Neural crest cell (in vitro differentiated cells): Measurements from ENCODE around the gene CUBN. TPM values are rescaled to one million over a fixed set of nuclear protein-coding genes. Genes with fewer than 3 reads are reported as not detected.

Experiments
- DNase-seq: peaks from one replicate; pipeline ENCODE4 v3.0.0; 2021; ENCODE audit warnings: low read depth, mixed read lengths, low spot score
- H3K27ac Mint-ChIP-seq: one replicate; pipeline ENCODE4 v1.8.0; 2021; ENCODE audit warnings: mild to moderate bottlenecking, mixed read lengths; ENCODE audit not compliant: unreplicated experiment
- H3K27me3 Mint-ChIP-seq: 2 replicates; pipeline ENCODE4 v1.8.0; 2021; ENCODE audit warnings: low read depth, mild to moderate bottlenecking, mixed read lengths
- H3K36me3 Mint-ChIP-seq: 2 replicates; pipeline ENCODE4 v1.8.0; 2021; ENCODE audit warnings: low read depth, mild to moderate bottlenecking, mixed read lengths
- H3K4me1 Mint-ChIP-seq: 2 replicates; pipeline ENCODE4 v1.8.0; 2021; ENCODE audit warnings: mixed read lengths
- H3K4me3 Mint-ChIP-seq: one replicate; pipeline ENCODE4 v1.8.0; 2021; ENCODE audit warnings: mild to moderate bottlenecking, mixed read lengths
- H3K9me3 Mint-ChIP-seq: 2 replicates; pipeline ENCODE4 v1.8.0; 2021; ENCODE audit warnings: mixed read lengths
- CTCF ChIP-seq: fragments of 200-600 bp; sonication (generic); conservative IDR thresholded peaks from 2 replicates; pipeline ENCODE4 v1.5.0; 2021; ENCODE audit warnings: antibody characterized with exemption, mild to moderate bottlenecking
- total RNA-seq: library from RNA; stranded (reverse); gene quantifications from 2 replicates; pipeline ENCODE4 v1.2.1, GENCODE V29; 2021

CUBN gene
- total RNA-seq, 1 donor from 2014 or later = 2.2 TPM

GRCh38 chr10:17064435-17064834, 65.2 kb downstream of the CUBN start:
- Mint-ChIP-seq H3K9me3 (no peaks in the 10 kb centered on the region), H3K4me3 (no peak overlapping the region)
- no peak for DNase-seq

DNA sequence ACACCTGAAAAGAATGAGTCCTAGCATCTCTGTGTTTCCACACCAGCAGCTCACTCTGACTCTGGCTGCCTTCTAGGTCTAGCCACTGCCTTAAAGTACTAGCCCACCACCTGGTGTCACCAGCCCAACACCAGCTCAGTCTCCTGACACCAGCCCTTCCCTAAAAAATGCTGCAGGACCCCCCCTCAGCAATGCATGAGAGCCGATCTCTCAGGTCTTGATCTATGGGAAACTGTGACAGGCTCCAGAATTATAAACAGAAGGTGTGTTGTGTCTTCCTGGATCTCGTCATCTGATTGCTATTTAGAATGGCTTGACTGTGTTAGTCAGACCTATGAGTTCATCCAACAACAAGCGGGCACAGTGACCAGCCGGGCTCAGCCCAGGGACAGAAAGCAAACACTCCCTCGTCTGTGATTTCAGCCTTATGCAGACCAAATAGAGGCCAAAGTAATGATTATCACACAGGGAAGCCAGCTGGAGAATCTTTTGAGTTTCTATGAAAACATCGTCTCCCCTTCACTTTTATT, 66.6 kb downstream of the CUBN start:
- no peak for DNase-seq
- H3K27me3 Mint-ChIP-seq = no peaks in the 10 kb centered on the region
- peak overlapping the region; percentile 87 for H3K27ac Mint-ChIP-seq
- peaks cover 25% of the 10 kb centered on the region for H3K4me1 Mint-ChIP-seq
- no peak overlapping the region for H3K4me3 Mint-ChIP-seq
- H3K36me3 Mint-ChIP-seq = peaks cover 3% of the 10 kb centered on the region
- no peaks in the 10 kb centered on the region for H3K9me3 Mint-ChIP-seq
- TF ChIP-seq CTCF = no peak

More at GRCh38 chr10:17064435-17064834, 65.2 kb downstream of the CUBN start:
- no peaks in the 10 kb centered on the region for H3K27me3 Mint-ChIP-seq
- peaks cover 3% of the 10 kb centered on the region for H3K36me3 Mint-ChIP-seq
- no peak overlapping the region for H3K27ac Mint-ChIP-seq
- TF ChIP-seq CTCF = no peak
- peaks cover 25% of the 10 kb centered on the region for H3K4me1 Mint-ChIP-seq

DNA sequence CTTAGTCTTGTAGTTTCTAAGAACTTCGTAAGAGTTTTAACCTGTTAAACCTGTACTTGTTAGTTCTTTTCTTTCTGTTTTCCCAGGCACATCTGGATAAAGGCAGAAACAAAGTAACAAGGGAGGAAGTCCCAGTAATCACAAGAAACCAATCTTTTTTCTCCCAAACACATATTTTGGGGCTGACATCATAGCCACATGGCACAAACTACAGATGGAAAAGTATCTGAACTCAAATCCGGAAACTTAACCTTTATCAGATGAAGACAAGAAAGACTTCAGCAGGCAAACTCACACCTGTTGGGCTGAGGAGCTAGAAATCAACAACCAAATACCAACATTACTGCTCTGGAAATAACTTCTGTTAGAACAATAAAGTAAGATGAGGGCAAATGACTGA, 67.1 kb downstream of the CUBN start:
- DNase-seq = no peak
- no peaks in the 10 kb centered on the region for H3K9me3 Mint-ChIP-seq
- H3K4me1 Mint-ChIP-seq = peaks cover 25% of the 10 kb centered on the region
- no peaks in the 10 kb centered on the region for H3K27me3 Mint-ChIP-seq
- H3K36me3 Mint-ChIP-seq = peaks cover 2% of the 10 kb centered on the region
- peak overlapping the region; percentile 87 for H3K27ac Mint-ChIP-seq
- H3K4me3 Mint-ChIP-seq = no peak overlapping the region
- no peak for TF ChIP-seq CTCF

DNA sequence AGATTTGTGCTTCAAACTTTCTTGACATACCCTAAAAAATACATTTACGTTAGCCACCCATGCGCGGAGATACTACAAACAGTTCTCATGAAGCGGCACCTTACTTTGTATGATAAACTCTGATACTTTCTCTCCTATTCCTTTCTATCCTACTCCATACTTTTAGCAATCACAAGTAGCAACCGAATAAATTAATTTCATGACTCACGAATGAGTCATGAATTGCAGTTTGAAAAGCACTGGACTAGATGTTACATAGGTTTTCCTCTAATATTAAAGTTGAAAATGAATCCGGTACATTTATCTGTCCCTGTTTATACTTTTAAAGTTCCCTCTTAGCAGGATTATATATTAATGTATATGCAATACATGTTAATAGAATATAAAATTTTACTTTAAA, 67.6 kb downstream of the CUBN start:
- Mint-ChIP-seq H3K27ac (no peak overlapping the region), H3K36me3 (no peaks in the 10 kb centered on the region), H3K4me3 (no peak overlapping the region), H3K4me1 (peaks cover 25% of the 10 kb centered on the region), H3K27me3 (no peaks in the 10 kb centered on the region), H3K9me3 (no peaks in the 10 kb centered on the region)
- DNase-seq = no peak
- no peak for TF ChIP-seq CTCF

- Mint-ChIP-seq H3K4me3 (no peak overlapping the region), H3K4me1 (peaks cover 25% of the 10 kb centered on the region), H3K27me3 (no peaks in the 10 kb centered on the region), H3K27ac (no peak overlapping the region), H3K36me3 (peaks cover 3% of the 10 kb centered on the region), H3K9me3 (no peaks in the 10 kb centered on the region)
- DNase-seq = no peak
- no peak for TF ChIP-seq CTCF
Observed at GRCh38 chr10:17061418-17061817, 68.2 kb downstream of the CUBN start.
